ENCODE measurements around the gene RUNX3.

The RUNX3 gene

DNA sequence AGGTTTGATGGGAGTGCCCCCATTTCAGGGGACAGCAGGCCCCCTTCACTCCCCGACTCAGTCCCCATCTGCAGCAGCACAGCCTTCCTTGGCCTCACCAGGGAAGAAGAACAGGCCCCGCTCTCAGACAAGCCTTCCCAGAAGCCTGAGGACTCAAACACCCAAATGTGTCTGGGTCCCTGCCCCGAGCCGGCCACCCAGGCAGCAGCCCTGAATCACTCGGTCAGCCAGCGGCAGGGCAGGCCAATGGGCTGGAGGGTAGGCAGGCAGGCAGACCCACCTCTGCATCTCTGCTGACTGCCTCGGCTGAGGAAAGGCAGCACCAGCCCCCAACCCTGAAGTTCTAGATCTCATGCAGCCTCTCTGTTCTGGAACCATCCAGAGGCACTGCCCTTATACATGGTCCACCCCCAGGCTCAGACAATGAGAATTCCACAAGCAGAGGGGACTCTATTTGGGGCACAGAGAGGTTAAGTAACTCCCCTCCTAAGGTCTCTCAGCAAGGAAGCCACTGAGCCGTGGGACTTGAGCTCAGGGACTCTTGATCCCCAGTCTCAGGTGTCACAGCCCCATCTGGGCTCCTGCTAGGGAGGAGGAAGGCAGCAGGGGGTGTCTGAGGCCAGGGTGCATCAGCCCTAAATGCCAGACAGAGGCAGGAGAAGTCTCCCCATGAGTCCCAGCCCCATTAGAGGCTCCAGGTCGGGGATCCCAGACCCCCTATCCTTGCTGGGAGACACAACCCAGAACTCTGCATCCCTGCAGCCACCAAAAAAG is 33.2 kb upstream of the RUNX3 start:
- no peak for DNase-seq

DNA sequence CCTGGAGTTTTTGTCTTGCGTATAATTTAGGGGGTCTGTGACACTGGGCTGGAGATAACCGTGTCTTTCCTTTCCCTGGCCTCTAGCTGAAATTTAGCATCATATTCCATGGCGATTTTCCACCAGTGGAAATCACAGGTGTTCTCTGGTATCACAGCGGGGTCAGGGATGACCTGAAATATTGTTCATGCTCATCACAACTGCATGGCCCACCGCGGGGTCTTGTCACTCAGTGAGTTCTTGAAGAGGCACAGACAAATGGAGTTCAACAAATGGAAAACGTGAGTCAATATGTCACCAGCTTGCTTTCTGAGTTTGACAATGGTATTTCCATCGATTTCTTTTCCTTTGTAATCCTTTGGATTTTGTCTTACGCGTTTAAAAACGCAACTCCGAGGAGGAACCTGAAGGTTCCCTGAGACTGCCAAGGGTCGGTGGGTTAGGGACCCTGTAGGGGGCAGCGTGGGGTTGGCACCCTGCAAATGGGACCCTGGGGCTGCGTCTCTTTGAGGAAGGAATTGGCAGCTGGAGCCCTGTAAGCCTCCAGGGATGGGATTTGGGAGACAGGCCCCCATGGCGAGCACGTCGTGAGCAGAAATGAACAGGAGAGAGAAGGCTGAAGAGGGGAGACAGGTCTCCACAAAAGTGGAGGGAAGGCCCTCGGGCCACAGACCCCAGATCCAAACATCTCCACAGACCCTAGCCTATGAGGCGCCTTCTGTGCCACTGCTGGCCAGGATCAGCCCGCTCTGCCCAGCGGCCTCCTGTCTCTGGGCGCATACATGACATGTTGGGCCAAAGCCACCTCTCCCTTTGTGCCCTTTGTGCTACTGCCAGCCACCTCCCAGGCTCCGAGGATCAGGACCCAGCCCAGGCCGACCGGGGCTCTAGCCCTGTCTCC is 32.1 kb upstream of the RUNX3 start:
- no peak for DNase-seq

DNA sequence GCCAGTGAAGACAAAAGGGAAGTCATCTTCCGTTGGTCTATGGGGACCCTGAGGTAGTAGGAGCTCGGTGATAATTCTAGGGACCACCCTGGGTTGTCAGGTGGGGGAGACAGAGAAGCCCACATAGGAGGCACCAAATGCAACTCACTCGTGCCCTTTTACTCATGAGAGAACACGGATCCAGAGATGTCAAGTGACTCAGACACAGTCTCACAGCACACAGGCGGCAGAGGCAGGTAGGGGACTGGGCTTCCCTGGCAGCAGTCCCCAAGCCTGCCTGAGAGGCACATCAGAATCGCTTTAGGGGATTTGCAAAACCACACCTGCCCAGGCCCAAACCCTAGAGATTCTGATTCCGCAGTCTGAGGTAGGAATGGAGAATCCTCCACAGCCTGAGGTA is 31.3 kb upstream of the RUNX3 start:
- no peak for DNase-seq

DNA sequence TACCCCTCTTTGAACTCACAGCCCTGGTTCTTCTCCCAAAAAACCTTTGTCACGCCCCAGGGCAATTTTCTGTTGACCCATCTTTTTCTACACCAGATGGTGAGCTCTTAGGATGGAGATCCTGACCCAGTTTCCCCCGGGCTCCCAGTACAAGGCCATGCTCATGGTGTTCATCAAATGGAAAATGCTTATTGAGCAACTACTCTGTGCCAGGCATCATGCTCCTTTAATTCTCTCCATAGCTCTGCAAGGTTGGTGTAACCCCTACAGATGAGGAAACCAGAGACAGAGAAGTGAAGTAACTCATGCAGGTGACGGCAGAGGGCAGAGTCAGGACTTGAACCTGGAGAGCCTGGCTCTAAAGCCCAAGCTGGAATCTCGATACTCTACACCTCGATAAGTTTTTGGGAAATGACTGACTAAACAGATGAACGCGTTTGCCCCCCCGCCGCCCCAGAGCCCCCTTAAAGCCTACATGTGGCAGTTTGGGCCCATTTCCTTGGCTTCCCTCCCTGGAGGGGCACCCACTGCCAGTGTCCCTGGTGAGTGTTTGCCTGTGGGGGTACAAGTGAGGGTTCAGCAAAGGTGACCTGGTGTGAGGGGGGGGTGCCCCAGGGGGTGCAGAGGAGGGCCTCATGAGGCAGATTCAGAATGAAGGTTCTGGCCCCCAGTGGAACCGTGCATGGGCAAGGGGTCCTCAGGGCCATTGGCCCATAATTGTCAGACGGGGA is 30.2 kb upstream of the RUNX3 start:
- no peak for DNase-seq

DNA sequence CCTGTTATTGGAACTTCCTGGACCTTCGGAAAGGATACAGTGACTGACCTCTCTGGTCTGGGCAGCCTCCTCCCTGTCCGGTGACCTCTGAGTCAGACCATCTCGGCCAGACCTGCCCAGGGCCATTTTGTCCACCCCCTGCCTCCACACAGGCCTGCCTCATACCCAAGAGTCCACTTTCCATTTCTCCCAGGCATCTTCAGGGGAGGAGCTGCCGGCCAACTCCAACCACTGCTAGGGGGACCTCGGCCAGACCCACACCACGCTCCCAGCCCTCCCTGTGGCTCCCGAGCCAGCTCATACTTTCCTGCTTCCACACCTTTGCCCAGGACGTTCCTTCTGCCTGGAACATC is 29.5 kb upstream of the RUNX3 start:
- DNase-seq = no peak

DNA sequence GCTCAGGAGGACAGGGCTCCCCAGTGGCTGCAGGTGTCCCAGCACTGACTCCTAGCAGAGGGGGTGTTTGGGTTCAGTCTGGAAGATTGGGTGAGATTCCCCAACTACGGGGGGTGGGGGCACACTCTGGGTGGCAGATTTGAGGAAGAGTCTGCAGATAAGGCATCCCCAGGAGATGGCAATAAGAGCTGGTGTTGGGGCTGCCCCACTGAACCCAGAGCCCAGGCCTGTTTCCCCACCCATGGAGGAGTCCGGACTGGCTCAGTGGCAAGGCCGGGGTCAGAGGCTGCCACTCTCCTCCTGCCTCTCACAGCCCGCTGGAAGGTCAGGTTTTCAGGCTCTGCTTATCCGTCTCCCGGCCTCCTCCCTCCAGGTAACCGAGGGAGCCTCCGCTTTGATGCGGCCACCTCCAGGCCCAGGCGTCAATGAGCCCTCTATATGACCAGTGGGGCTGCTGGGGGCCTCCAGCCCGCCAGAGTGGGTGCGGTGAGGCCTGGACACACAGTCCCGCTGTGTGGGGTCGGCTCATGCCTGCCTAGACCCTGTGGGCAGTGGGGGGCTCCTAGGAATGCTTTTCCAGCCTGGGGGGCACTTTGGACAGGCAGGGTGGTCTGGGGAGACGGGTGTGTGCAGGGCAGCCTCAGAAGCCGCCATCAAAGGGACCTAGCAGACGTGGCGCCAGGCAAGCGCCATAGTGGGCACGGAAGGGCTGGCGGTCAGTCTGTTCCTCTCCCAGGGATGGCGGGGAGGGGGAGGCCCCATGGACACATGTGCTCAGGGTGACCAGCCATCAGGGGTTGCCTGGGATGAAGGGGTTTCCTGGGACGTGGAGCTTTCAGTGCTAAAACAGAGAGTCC is 28.9 kb upstream of the RUNX3 start:
- no peak for DNase-seq

DNA sequence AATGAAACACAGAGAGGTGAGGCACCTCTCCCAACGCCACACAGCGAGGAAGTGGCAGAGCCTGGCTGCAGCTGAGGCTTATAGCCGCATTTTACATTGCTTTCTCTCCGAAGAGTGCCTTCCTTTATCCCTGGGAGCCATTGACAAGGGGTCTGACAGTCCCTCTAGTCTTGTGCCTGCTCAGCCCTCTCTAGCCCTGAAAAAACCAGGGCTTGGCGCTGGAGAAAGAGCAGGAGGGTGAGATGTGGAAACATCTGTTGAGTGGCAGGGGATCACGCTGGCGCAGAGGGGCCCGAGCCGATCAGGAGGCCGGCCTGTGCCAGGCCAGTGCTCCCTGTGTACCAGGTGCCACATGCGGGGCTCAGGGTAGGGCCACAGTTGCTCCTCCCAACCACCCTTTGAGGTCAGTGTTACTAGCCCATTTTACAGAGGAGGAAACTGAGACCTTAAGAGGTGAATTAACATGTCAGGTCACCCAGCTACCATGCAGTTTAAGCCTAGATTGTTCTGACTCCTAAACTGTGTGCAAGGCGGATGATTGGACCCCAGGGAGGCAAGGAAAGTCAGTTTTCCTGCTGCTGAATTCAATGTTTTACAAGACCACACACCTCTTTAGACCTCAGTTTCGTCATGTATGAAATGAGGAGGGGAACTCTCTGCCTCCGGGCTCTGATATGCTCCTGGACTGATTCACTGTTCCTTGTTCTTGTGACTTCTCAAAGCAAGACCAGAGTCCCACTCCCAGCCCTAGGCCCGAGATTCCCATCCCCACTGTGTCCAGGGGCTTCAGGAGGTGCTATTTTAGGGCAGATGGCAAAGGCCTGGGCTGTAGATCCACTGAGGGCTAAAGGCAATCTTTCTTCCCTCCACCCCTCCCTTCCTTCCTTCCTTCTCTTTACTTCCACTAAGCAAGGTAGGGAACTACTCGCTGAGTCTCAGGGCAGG is 28.0 kb upstream of the RUNX3 start:
- DNase-seq = no peak

DNA sequence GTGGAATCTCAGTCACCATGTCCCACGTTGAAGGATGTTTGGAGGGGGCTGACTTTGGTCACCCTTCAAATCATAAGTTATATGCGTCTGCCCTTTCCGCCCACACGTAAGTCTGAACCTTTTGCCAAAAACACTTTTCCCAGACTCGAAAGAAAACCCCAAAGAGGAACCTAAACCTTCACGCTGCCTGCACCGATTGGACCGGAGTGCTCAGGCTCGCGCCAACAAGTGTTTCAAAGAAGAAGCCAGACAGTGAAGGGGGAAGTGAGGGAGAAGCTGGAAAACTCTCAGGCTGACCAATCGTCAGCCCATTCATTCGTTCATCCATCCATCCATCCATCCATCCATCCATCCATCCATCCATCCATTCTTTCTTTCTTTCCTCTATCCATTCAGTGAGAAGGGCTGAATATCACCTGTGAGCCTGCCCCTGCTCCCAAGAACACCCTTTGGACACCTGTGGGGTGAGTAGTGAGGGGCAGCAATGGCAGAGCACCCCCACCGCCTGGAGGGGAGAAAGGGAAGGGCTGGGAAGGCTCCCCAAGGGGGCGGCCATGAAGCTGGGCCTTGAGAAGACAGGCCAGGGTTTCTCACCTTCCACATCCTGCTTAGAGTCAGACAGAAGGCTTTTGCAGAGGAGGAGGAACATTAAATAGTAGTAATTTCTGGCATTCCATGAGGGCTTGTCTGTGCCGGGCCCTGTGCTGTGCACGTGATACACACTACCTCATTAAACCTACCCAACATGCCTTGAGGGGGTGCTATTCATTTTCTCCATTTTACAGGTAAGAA is 27.1 kb upstream of the RUNX3 start:
- DNase-seq = no peak

DNA sequence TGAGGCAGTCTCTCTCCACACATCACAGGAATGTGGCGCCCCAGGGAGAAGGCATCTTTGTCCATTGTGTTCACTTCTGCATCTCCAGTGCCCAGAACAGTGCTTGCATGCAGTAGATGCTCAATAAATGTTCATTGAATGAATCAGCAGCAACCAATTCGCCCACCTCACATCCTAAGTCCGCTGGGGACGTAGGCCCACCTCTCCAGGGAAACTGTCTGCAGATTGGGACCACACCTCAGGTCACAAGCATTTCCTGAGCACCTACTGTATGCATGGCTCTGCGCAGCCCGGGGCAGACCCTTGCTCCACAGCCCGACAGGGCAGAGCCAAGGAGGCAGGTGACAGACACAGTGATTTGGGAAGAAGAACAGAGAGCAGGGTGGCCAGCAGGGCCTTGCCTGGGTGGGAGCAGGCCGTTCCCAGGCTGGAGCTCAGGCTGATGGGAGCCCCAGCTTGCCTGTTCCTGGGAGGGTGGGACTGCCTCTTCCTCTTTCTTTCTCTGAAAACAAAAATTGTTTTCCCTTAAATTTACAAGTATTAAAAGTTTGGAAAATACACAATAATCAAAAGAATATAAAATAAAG is 25.8 kb upstream of the RUNX3 start:
- no peak for DNase-seq

DNA sequence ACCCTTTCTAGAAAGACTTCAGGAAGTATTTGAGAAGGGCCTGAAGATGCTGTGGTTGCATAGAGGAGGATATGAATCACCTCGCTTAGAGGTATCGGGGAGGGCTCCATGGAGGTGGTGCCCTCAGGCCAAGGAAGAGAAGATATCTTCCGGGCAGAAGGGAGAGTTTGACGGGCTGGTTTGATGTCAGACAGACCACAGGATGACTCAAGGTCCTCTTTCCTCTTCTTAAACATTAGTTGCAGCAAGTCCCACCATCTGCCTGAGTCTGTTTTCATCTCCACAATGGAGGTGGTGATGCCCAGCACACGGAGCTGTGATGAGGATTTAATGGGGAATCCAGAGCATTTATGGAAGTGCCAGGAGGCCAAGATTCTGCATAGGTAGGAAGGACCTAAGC is 25.1 kb upstream of the RUNX3 start:
- DNase-seq = no peak

DNA sequence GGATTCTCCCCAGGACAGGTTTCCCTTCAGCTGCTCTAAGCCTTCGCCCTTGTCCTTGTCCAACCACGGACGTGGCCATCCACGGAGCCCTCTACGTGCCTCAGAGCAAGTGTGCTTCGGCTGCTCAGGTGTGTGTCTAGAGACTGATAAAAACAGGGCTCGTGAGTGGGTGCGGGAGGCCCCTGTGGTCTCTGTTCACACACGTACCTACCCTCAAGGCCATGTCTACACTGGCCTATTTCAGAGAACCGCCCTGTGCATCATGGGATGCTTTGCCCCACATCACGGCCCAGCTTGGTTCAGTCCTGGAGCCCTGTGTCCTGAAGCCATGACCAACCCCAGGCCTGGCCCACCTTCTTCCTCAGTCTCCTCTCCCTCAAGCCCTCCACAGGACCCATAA is 24.6 kb upstream of the RUNX3 start:
- no peak for DNase-seq

DNA sequence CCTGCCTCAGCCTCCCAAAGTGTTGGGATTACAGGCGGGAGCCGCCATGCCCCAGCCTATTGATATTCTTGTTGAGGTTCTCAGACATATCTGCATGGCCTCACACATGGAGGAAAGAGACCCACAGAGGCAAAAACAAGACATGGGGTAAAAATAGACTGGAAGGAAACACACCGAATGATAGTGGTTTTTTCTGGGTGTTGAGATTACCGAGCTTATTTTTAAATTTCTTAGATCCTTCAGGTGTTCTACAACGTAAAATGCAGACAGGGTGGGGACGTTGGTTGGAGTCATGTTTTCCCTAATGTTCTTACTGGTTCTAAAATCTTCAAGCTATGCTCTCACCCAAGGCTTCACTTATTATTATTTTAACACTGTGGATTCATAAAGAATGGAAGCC is 23.9 kb upstream of the RUNX3 start:
- DNase-seq = no peak

DNA sequence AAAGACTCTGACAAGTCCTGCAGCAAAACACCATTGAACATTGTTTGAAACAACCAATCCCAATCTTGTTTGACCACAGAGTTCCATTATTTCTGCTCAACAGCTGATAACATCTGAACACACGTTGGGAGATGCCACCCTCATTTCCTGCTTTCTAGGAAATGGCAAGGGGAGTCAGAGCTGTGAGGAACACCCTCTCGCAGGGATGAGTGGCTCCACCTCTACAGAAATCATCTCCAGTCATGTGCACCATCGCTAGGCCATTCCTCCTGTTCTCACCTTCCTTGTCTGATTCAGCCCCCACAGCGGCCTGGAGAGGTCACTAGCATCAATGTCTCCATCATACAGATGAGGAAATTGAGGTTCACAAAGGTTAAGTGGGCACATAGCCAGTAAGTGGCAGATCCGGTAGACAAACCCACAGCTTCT is 22.4 kb upstream of the RUNX3 start:
- no peak for DNase-seq

DNA sequence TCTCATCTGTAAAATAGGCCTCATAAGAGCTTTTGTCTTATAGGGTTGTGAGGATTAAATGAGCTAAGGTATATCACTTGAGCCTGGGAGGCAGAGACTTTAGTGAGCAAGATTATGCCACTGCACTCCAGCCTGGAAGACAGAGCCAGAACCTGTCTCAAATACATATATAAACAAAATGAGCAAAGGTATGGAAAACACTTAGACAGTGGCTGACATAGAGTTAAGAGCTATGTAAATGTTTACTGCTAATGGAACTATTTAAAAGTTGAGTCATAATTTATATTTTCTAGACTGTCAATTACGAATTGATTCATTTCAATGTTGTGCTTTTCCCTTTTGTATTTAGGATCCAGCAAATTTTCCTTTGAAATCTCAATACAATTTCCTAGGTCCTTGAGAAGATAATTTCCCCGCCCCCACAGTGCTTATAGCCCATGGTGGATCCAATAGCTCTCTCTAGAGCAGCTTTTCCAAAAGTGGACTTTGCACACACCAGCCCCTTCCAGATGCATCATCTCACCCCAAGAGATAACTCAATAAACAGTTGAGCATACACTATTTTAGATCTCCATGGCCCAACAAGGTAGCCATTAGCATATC is 21.8 kb upstream of the RUNX3 start:
- no peak for DNase-seq

DNA sequence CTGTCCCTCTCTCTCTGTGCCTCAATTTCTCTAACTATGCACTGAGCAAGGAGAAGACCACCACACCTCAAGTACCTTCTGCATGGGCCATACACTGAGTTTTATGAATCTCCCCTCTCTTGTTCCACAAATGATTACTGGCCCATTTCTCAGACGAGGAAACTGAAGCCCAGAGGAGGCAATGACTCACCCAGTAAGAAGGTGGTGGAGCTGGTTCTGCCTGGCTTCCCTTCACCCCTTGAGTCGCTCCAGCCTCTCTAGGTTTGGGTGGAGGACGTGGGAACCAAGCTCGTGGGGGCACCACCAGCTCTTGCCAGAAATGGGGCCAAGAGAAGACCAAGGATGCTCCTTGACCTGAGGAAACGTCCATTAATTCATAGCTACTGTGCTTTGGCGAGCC is 21.3 kb upstream of the RUNX3 start:
- no peak for DNase-seq

DNA sequence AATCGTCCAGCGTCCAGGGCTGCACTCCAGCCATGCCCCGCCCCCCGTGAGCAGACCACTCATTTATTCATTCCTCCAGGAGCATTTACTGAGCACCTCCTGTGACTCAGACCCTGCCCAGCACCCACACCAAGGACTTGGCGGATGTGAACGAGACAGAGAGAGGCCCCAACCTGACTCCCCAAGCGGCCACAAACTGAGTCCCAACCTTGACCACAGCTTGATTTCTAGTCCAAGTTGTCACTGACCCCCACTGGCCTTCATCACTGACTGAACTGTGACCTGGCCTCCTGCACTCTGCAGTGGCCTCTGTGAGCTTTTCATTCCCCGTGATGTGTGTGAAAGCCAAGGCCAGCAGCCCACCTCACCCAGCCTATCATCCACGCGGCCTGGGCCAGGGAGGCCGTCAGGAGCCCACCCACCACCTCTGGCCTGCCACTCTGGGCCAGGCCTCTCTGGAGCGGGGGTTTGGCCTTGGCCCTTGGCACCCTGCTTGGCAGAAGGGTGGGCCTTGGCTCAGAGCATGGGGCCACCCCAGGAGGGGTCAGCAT is 19.3 kb upstream of the RUNX3 start:
- DNase-seq = no peak

DNA sequence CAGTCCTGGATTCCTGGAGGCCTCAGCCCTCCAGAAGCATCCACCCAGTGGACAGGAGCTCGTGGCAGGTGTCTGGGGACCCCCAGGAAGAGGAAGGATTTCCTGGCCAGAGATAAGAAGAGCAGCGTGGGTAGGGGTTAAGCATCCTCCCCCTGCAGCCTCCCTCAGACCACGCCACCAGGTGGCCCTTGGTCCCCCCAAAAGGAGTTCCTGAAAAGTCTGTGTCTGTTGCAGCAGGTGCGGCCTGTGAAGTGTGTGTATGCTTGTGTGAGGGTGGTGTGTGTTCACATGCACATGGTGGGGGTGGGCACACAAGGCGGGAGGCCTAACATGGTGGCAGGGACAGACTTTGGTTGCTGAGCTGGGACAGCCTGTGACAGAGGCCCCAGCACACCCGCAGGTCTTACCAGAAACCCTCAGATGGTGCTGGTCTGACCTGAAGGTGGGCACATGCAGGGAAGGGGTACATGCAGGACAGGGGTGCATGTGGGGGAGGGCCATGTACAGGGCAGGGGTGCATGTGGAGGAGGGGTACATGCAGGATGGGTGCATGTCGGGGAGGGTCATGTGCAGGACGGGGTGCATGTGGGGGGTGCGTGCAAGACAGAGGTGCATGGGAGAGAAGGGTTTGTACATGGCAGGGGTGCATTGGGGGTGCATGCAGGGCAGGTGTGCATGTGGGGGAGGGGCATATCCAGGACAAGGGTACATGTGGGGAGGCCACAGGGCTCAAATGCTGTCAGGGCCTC is 18.2 kb upstream of the RUNX3 start:
- DNase-seq = no peak

DNA sequence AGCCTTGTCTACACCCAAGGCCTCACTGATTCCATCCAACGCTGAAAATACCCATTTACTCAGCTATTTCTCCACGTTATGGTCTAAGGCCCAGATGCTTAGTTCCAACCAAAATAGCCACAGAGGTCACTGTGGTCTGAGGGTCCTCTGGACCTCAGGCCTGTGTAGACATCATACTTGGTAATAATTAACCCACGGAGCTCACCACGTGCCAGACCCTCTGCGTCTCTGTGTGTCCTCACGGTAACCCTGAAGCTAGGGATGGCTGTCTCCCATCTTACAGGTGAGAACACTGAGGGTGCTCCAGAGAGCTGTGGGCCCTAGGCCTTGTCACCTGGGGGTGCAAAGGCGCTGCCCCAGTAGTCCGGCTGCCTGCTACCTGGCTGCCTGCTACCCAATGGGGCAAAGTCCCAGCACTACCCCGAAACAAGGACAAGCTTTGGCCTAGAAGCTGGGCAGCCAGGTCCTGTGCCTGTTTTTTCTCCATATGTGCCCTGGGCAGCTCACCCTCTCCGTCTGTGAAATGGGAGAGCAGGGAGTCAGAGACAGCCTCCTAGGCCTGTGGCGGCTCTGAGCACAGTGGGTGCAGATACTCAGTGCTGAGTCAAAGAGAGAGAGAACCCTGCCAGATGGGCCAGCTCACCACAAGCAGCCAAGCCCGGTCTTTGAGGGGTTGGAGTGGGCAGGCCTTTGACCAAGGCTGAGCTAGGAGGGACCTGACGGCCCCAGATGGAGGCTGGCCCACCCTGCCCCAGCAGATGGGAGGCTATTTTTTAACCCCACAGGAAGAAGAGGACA is 17.0 kb upstream of the RUNX3 start:
- no peak for DNase-seq

Data from NCI-H774 (cell line).